ENCODE data around the gene HOXD11. TPM values are rescaled to one million over a fixed set of nuclear protein-coding genes. Genes with fewer than 3 reads are reported as not detected.
A peak's percentile ranks its signal among the peaks of the same experiment; 100 is the strongest.

The HOXD11 gene
- total RNA-seq, 1 donor from 2014 or later: not detected

DNA sequence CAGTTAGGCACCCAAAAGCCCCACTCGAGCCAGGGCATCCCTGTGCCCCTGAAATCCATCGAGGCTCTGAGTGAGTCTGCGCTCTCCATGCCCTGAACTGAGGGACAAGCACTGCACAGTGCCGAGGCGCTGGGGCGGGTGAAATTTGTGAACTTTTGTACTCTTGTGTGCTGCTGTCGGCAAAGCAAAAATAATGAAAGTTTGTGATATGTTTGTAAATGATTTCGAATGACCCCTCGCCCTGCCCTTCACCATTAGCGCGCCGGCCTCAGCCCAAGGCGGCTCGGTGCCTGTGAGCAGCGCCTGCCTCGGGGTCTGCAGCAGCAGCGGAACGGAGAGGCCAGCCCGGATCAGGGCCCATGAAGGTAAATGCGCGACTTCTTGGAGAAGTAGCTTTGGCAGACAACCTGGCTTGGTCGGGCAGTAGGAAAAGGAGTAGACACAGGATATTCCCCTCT lies 42.4 kb downstream of the HOXD11 start:
- H3K4me3 Mint-ChIP-seq (ENCODE audit: unreplicated experiment): peak overlapping the region; percentile 1
- H3K36me3 Mint-ChIP-seq (ENCODE audit: low read depth, unreplicated experiment): peaks cover 11% of the 10 kb centered on the region
- H3K27ac Mint-ChIP-seq (ENCODE audit: unreplicated experiment): no peak overlapping the region
- peaks cover 63% of the 10 kb centered on the region for H3K27me3 Mint-ChIP-seq (ENCODE audit: unreplicated experiment)
- no peaks in the 10 kb centered on the region for H3K9me3 Mint-ChIP-seq (ENCODE audit: unreplicated experiment)
- no peak for DNase-seq (ENCODE audit: low spot score)
- no peak for TF ChIP-seq CTCF (IDR thresholded peaks at IDR 0.05; ENCODE audit: unreplicated experiment)
- peaks cover 29% of the 10 kb centered on the region for H3K4me1 Mint-ChIP-seq (ENCODE audit: unreplicated experiment)

GRCh38 chr2:176149939-176150583 lies 43.0 kb downstream of the HOXD11 start:
- no peaks in the 10 kb centered on the region for H3K9me3 Mint-ChIP-seq (ENCODE audit: unreplicated experiment)

DNA sequence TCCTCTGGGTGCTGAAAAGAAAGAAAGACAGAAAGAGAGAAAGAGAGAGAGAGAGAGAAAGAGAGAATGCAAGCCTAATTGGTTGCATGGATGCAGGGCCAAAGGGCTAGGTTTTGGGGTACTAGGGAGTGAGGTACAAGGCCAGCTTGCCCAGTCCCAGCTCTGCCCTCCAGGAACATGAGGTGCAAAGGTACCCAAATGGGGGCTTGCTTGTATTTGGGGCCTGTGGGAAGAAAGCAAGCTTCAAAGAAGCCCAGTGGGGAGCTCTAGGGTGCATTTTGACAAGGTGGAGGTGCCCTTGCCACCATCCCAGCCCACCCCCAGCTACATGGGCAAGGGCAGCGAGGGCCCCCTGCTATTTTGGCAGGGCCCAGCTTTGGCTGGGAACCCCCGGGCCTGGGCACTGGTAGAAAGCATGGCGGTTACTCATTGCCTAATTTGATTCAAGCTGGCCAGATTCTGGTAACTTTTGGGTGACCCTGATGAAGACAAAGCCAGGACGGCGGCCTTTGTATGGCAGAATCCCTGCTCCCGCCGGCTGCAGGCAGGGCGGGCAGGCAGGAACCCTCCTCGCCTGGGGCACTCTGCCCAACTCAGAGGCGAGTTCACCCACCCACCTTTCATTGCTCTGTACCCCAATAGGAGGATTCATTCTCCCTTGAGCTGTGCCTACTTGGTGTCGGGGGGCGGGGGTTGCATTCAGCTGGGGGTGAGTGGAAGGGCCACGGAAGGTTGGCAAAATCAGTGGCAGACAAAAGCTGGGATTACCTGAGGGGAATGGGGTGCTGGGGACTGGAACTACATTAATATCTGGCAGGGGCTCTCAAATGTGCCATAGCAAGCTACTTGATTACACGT lies 43.7 kb downstream of the HOXD11 start:
- no peak overlapping the region for H3K27ac Mint-ChIP-seq (ENCODE audit: unreplicated experiment)
- peak overlapping the region; percentile 1 for H3K4me3 Mint-ChIP-seq (ENCODE audit: unreplicated experiment)
- H3K36me3 Mint-ChIP-seq (ENCODE audit: low read depth, unreplicated experiment): peaks cover 11% of the 10 kb centered on the region
- TF ChIP-seq CTCF (IDR thresholded peaks at IDR 0.05; ENCODE audit: unreplicated experiment): no peak
- peak; percentile 3 for DNase-seq (ENCODE audit: low spot score)
- peaks cover 60% of the 10 kb centered on the region for H3K27me3 Mint-ChIP-seq (ENCODE audit: unreplicated experiment)
- peaks cover 29% of the 10 kb centered on the region for H3K4me1 Mint-ChIP-seq (ENCODE audit: unreplicated experiment)
- no peaks in the 10 kb centered on the region for H3K9me3 Mint-ChIP-seq (ENCODE audit: unreplicated experiment)

More at GRCh38 chr2:176149939-176150583, 43.0 kb downstream of the HOXD11 start:
- no peak overlapping the region for H3K27ac Mint-ChIP-seq (ENCODE audit: unreplicated experiment)
- DNase-seq (ENCODE audit: low spot score): no peak
- H3K27me3 Mint-ChIP-seq (ENCODE audit: unreplicated experiment): peaks cover 59% of the 10 kb centered on the region
- H3K4me3 Mint-ChIP-seq (ENCODE audit: unreplicated experiment): peak overlapping the region; percentile 1
- peaks cover 29% of the 10 kb centered on the region for H3K4me1 Mint-ChIP-seq (ENCODE audit: unreplicated experiment)
- H3K36me3 Mint-ChIP-seq (ENCODE audit: low read depth, unreplicated experiment): peaks cover 11% of the 10 kb centered on the region
- no peak for TF ChIP-seq CTCF (IDR thresholded peaks at IDR 0.05; ENCODE audit: unreplicated experiment)

DNA sequence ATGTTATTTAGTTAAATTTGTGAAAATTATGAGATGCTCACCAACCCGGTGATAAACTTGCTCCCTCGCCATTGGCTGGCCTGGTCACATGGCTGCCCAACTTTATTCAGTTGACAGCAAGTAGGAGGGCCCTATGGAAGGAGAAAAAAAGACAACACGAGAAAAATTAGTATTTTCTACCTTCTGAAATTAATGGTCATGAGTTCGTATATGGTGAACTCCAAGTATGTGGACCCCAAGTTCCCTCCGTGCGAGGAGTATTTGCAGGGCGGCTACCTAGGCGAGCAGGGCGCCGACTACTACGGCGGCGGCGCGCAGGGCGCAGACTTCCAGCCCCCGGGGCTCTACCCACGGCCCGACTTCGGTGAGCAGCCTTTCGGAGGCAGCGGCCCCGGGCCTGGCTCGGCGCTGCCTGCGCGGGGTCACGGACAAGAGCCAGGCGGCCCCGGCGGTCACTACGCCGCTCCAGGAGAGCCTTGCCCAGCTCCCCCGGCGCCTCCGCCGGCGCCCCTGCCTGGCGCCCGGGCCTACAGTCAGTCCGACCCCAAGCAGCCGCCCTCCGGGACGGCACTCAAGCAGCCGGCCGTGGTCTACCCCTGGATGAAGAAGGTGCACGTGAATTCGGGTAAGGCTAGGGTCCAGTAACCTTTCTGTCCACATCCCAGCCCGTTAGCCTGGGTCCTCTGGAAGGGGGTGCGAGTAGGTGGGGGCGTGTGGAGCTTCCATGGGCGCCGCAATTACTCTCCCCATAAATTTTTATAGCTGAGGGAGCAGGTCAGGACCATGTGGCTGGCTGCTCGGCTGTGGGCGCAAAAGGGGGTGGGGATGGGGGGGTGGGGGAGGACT lies 44.6 kb downstream of the HOXD11 start, which contains the start of gene HOXD4:
TSS of gene HOXD4 (plus strand) at position 109 of the 846 bp plus-strand sequence. CDS start at position 193, 84 bp downstream.
- Mint-ChIP-seq H3K27me3 (ENCODE audit: unreplicated experiment) (peaks cover 57% of the 10 kb centered on the region), H3K9me3 (ENCODE audit: unreplicated experiment) (no peaks in the 10 kb centered on the region), H3K4me1 (ENCODE audit: unreplicated experiment) (peaks cover 29% of the 10 kb centered on the region), H3K36me3 (ENCODE audit: low read depth, unreplicated experiment) (peaks cover 11% of the 10 kb centered on the region), H3K27ac (ENCODE audit: unreplicated experiment) (no peak within 1 kb of the TSS), H3K4me3 (ENCODE audit: unreplicated experiment) (peak within 1 kb of the TSS; percentile 87)
- TF ChIP-seq CTCF (IDR thresholded peaks at IDR 0.05; ENCODE audit: unreplicated experiment): no peak
- DNase-seq (ENCODE audit: low spot score): peak; percentile 18
